Measurements from ENCODE around the gene PLEKHA7. TPM values are rescaled to one million over a fixed set of nuclear protein-coding genes. Genes with fewer than 3 reads are reported as not detected.

The PLEKHA7 gene
- total RNA-seq, 4 donors from 2014 or later, result 16.9 to 35.1 (median 24.1) TPM

DNA sequence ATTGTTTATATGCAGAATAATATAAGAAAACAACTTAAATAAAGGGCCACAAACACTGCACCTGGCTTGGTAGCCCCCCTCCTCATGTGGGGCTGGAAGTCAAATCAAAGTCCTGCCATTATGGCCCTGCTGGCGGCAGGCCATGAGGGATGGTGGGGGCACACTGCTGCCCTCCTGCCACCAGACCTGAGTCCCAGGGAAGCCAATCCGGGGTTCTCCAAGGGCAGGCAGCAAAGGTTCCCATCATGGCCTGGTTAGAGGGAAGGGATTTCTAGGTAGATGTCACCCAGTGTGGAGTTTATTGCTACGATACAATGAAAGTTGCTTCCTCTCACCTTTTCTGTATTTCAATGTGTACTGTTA lies 236.6 kb downstream of the PLEKHA7 start:
- DNase-seq (ENCODE audit: low spot score in 2 of 2), result peak in 1 of 2 donors; percentile 80
- intact Hi-C loops (cut with DNase I; ENCODE audit: low total_unique reads), result no loop called here
- TF ChIP-seq, protein P1, sequence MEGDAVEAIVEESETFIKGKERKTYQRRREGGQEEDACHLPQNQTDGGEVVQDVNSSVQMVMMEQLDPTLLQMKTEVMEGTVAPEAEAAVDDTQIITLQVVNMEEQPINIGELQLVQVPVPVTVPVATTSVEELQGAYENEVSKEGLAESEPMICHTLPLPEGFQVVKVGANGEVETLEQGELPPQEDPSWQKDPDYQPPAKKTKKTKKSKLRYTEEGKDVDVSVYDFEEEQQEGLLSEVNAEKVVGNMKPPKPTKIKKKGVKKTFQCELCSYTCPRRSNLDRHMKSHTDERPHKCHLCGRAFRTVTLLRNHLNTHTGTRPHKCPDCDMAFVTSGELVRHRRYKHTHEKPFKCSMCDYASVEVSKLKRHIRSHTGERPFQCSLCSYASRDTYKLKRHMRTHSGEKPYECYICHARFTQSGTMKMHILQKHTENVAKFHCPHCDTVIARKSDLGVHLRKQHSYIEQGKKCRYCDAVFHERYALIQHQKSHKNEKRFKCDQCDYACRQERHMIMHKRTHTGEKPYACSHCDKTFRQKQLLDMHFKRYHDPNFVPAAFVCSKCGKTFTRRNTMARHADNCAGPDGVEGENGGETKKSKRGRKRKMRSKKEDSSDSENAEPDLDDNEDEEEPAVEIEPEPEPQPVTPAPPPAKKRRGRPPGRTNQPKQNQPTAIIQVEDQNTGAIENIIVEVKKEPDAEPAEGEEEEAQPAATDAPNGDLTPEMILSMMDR (IDR thresholded peaks at IDR 0.05), result no peak
- no peak for TF ChIP-seq POLR2A (IDR thresholded peaks at IDR 0.05)
- no peak overlapping the region for H3K4me3 ChIP-seq (ENCODE audit: low read depth, poor library complexity, severe bottlenecking)
- 96 to 98% methylated on average over 3 of the region's 3 CpGs for WGBS, 2 donors

DNA sequence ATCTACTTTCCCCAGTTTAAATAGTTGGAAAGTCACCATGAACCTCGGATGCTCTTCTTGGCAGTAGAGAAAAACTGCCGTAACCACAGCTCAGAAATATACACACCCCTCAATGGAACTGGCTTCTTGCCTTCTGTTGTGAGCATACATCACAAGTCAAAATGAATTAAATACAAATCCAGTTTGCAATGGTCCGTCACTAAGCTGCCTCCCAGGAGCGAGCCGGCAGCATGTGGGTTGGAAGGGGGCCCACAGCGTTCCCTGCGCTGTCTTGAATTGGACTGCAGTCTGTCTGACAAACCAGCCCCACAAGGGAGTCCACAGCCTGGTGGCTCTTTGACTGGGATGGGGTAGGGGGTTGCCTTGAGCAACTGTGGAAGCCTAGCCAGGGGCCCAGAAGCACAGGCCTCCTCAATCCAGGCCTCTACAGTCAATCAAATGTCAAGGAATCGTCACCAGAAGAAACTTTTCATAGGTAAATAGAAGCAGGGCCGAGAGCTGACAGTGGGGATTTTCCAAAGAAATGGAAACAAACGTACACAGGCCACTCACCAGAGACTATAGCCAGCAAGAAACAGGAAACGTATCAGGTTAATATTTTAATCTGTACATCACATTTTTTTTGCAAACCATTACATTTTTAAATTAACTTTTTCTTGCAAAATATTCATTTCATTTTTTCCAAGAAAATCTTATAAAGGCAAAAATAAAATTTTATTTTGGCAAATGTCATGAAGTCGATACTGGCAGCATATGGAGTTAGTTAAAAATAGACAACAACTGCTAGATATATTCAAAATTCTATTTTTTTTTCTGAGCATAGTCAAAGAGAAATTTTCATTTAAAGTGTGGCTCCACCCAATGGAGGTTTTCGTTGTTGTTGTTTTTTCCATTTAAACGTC lies 237.3 kb downstream of the PLEKHA7 start:
- no peak for TF ChIP-seq POLR2A (IDR thresholded peaks at IDR 0.05)
- TF ChIP-seq, protein P1 (IDR thresholded peaks at IDR 0.05), result no peak
- no peak for DNase-seq (ENCODE audit: low spot score in 2 of 2)
- 45 to 59% methylated on average over 14 of the region's 14 CpGs for WGBS, 2 donors

DNA sequence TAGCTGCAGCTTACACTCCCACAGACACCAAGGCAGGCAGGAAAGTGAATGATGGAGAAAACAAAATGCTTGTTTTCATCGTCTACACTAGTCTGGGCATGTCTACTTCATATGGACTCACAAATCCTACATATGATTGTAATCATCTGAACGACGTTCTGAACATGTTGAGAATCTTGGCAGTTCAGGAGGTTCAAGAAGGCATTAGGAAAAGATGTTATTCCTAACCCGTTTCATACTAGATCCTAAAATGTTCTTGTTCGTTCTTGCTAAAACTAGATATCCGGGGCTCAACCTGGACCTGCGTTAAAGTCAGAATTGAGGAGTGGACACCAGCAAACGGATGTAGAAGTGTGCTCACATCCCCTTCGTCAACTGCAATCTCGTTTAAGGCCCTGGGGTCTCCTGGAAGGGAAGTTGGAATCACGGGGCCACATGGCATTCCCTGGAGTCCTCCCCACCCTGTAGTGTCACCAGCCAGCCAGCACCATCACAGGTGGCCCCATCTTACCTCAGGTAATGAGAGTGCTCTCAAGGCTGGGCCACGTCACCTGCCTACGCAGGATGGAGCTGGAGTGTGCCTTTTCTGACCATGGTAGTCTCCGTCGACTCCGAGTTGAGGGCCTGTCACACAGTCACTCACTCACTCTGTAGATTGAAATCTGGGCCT lies 238.5 kb downstream of the PLEKHA7 start:
- peak in 1 of 2 donors; percentile 82 for DNase-seq (ENCODE audit: low spot score in 2 of 2)
- intact Hi-C loops (cut with DNase I; ENCODE audit: low total_unique reads), result no loop called here
- TF ChIP-seq, protein P1 (IDR thresholded peaks at IDR 0.05), result no peak
- no peak for TF ChIP-seq POLR2A (IDR thresholded peaks at IDR 0.05)
- WGBS, 2 donors, result 61 to 65% methylated on average over 15 to 16 of the region's 16 CpGs
- H3K4me3 ChIP-seq (ENCODE audit: low read depth, poor library complexity, severe bottlenecking), result no peak overlapping the region

More for the DNA sequence above, 237.3 kb downstream of the PLEKHA7 start:
- intact Hi-C loops (cut with DNase I; ENCODE audit: low total_unique reads), result no loop called here
- no peak overlapping the region for H3K4me3 ChIP-seq (ENCODE audit: low read depth, poor library complexity, severe bottlenecking)

DNA sequence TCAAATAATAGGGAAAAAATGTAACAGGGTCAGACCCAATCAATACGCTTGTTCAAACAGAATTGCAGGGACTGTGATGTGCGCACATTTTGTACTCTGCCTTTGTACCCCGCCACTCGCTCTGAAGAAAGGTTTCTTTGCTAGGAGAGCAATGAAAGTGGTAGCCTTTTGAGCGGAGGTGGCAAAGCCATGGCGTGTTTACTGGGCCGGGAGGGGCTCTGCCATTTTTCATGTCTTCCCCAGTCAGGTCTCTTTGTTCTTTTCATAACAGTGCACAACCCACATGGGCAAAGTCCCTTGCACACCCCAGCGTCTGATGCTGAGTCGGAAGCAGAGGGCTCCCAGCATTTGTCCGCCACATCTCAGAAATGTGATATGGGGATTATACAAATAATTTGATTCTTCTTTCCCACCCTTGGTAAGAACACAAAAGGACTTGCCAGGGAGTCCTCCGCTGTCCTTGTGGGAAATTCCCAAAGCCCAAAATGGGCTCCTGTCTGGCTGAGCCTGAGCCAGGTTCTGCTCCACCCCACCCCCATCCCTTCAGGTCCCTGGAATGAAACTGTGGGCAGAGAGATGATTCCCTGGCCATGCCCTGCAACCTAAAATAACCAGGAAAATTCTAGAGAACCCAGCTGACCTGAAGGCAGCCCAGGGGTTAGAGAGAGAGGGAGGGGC lies 239.1 kb downstream of the PLEKHA7 start:
- 89 to 91% methylated on average over 11 of the region's 11 CpGs for WGBS, 2 donors
- no peak overlapping the region for H3K4me3 ChIP-seq (ENCODE audit: low read depth, poor library complexity, severe bottlenecking)
- no peak for DNase-seq (ENCODE audit: low spot score in 2 of 2)
- intact Hi-C loops (cut with DNase I; ENCODE audit: low total_unique reads), result no loop called here
- no peak for TF ChIP-seq POLR2A (IDR thresholded peaks at IDR 0.05)
- TF ChIP-seq, protein P1 (IDR thresholded peaks at IDR 0.05), result no peak

DNA sequence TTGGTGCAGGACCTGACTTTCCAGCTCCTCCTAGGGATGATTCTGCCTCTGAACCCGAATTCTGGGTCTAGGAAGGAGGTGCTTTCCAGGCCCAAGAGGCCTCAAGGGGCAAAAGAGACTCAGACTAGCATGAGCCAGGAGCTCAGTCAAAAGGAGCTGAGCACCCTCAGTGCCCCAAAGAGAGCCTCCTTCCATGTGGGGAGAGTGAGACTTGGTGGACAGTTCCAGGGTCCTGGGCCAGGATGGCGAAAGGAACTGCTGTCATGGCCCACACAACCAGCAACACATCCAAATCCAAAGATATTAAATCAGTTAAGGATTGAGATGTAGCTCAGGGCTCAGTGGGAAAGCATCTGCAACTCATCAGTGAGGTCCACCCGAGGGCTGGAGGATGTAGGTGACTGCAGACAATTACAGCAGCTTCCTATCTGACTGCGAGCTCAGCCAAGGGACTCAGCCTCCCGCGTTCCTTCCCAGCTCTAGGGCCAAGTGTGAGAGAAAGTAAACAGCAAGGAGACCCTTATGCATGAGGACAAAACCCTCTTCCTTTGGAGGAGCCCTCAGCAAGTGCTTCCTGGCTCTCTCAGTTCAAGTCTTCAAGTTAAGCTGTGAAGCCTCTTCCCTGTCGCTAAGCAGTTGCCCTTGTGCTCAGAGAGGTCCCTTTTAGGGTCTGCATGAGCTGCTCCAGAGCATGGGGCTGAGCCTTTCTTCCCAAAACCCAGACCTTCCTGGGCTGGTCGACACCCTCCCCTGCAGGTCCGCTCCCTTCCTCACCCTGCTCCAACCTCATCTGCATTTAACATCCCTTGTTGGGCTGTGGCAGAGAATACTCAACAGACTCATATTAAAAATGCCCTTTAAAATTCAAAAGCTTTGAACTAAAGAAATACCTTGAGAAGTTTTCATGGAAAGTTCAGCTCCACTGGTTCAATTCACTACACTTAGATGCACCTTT lies 240.0 kb downstream of the PLEKHA7 start:
- TF ChIP-seq, protein P1 (IDR thresholded peaks at IDR 0.05), result no peak
- TF ChIP-seq POLR2A (IDR thresholded peaks at IDR 0.05), result no peak
- DNase-seq (ENCODE audit: low spot score in 2 of 2), result peak in 1 of 2 donors; percentile 74
- intact Hi-C loops (cut with DNase I; ENCODE audit: low total_unique reads), result no loop called here
- H3K4me3 ChIP-seq (ENCODE audit: low read depth, poor library complexity, severe bottlenecking), result no peak overlapping the region
- WGBS, 2 donors, result 68 to 69% methylated on average over 9 of the region's 9 CpGs
